HCT116 (cell line): ENCODE data around the gene GRM3. TPM values are rescaled to one million over a fixed set of nuclear protein-coding genes. Genes with fewer than 3 reads are reported as not detected.

Source experiments
- ATAC-seq: fragments of 200-7000 bp; cut with Tn5 transposase; 2 replicates; pipeline ENCODE4 v1.9.1; 2020; ENCODE audit warnings: mild to moderate bottlenecking, moderate library complexity
- BruUV-seq: library from RNA; stranded (reverse); fragments of 400-500 nt; replicated peaks from 2 replicates; lab custom pipeline; 2021; lab: Mats Ljungman, UMichigan
- CTCF ChIA-PET: fragments of 300-600 bp; sonication (Branson Sonifier 250); formaldehyde crosslinking; loops from one replicate; lab custom pipeline; 2021; ENCODE audit warnings: antibody characterized with exemption; lab: Charles Lee
- POLR2A ChIA-PET: fragments of 300-600, 350-600 bp; sonication (Branson Sonifier 250); formaldehyde crosslinking; loops from one replicate; lab custom pipeline; 2021; ENCODE audit warnings: antibody characterized with exemption; lab: Charles Lee
- RAD21 ChIA-PET, 2 experiments: fragments of 300-600 bp; sonication (Branson Sonifier 250); formaldehyde crosslinking; loops; one replicate each; lab custom pipeline; 2023; ENCODE audit warnings: low total read pairs in 2 of 2; ENCODE audit not compliant: uncharacterized antibody in 2 of 2, unreplicated experiment in 2 of 2, low non-redundant PET in 1 of 2; lab: Charles Lee
- DNase-seq: peaks from one replicate; pipeline ENCODE4 v3.0.0-alpha.2; 2010; ENCODE audit warnings: low read depth, low spot score
- H2AFZ ChIP-seq: fragments of 200-600 bp; shearing (Covaris generic), sonication (generic); 2 replicates; pipeline ENCODE4 v1.6.1; 2017; ENCODE audit warnings: low read depth, mixed run types, mixed read lengths, antibody characterized with exemption, low read length; ENCODE audit not compliant: poor library complexity, severe bottlenecking
- H3K27ac ChIP-seq: 2 replicates; pipeline ENCODE4 v1.5.1; 2012; ENCODE audit warnings: low read depth, low read length
- H3K27me3 ChIP-seq: fragments of 200-600 bp; sonication (generic); 2 replicates; pipeline ENCODE4 v1.6.1; 2016; ENCODE audit warnings: mixed run types, low read length, mixed read lengths; ENCODE audit not compliant: insufficient read depth
- H3K36me3 ChIP-seq, 2 experiments: fragments of 200-500 bp in 1 of 2; fragments of 200-600 bp in 1 of 2; sonication (Bioruptor generic) in 1 of 2; sonication (generic) in 1 of 2; 2 replicates each; pipeline versions ENCODE4 v1.5.1 to v1.6.1; 2014 to 2016; ENCODE audit warnings: low read length in 2 of 2, inconsistent platforms in 1 of 2, mixed read lengths in 1 of 2, mixed run types in 1 of 2; ENCODE audit not compliant: insufficient read depth in 2 of 2, control insufficient read depth in 1 of 2
- H3K4me1 ChIP-seq, 2 experiments: fragments of 200-600 bp in 1 of 2; sonication (generic) in 1 of 2; 2 replicates each; pipeline versions ENCODE4 v1.5.1 to v1.6.1; 2012 to 2017; ENCODE audit warnings: low read length in 2 of 2, inconsistent platforms in 1 of 2, mild to moderate bottlenecking in 1 of 2, mixed read lengths in 1 of 2, mixed run types in 1 of 2, moderate library complexity in 1 of 2; ENCODE audit not compliant: insufficient read depth in 2 of 2, control insufficient read depth in 1 of 2
- H3K4me2 ChIP-seq: fragments of 200-600 bp; sonication (generic); 2 replicates; pipeline ENCODE4 v1.6.1; 2017; ENCODE audit warnings: mixed run types, low read length, mixed read lengths
- H3K4me3 ChIP-seq, 2 experiments: fragments of 200-600 bp in 1 of 2; sonication (generic) in 1 of 2; replicated peaks in 1 of 2; 2 replicates each; pipeline ENCODE4 v1.5.1; 2011 to 2016; ENCODE audit warnings: low read length in 2 of 2, control low read depth in 1 of 2, low read depth in 1 of 2, mild to moderate bottlenecking in 1 of 2, mixed read lengths in 1 of 2, mixed run types in 1 of 2
- H3K79me2 ChIP-seq: fragments of 200-600 bp; sonication (generic); 2 replicates; pipeline ENCODE4 v1.6.1; 2017; ENCODE audit warnings: mild to moderate bottlenecking, mixed run types, low read length, moderate library complexity, mixed read lengths; ENCODE audit not compliant: insufficient read depth
- H3K9ac ChIP-seq: fragments of 200-600 bp; sonication (generic); 2 replicates; pipeline ENCODE4 v1.6.1; 2016; ENCODE audit warnings: low read length, mixed read lengths
- H3K9me2 ChIP-seq: fragments of 200-600 bp; sonication (generic), shearing (Covaris generic); 2 replicates; pipeline ENCODE4 v1.6.1; 2017; ENCODE audit warnings: mixed run types, mild to moderate bottlenecking, moderate library complexity; ENCODE audit not compliant: insufficient read depth
- H3K9me3 ChIP-seq, 2 experiments: fragments of 200-500 bp in 1 of 2; fragments of 200-600 bp in 1 of 2; sonication (Bioruptor generic) in 1 of 2; sonication (generic) in 1 of 2; 2 replicates each; pipeline ENCODE4 v1.6.1; 2014 to 2017; ENCODE audit warnings: low read length in 2 of 2, mixed read lengths in 2 of 2, inconsistent platforms in 1 of 2, low read depth in 1 of 2, mild to moderate bottlenecking in 1 of 2, mixed run types in 1 of 2, moderate library complexity in 1 of 2; ENCODE audit not compliant: control insufficient read depth in 1 of 2, insufficient read depth in 1 of 2
- H4K20me1 ChIP-seq: fragments of 200-600 bp; sonication (generic), shearing (Covaris generic); 2 replicates; pipeline ENCODE4 v1.6.1; 2017; ENCODE audit warnings: mixed run types, mild to moderate bottlenecking, moderate library complexity; ENCODE audit not compliant: insufficient read depth
- ATF3 ChIP-seq: IDR thresholded peaks from 2 replicates; pipeline ENCODE4 v1.6.1; 2012
- TCF7L2 ChIP-seq: IDR thresholded peaks from 2 replicates; pipeline ENCODE4 v1.7.0; 2011; ENCODE audit warnings: borderline replicate concordance, inconsistent platforms; ENCODE audit not compliant: insufficient read depth, insufficient read length; ENCODE audit errors: extremely low read depth
- intact Hi-C: fragments of 100-400 bp; cut with micrococcal nuclease; formaldehyde crosslinking; loops from 2 replicates; pipeline ENCODE4 v1.10.0; 2022
- total RNA-seq: library from RNA; stranded (reverse); gene quantifications from one replicate; pipeline ENCODE4 v1.2.1, GENCODE V29; 2021; ENCODE audit not compliant: unreplicated experiment
- TF ChIP-seq, protein P1 (sequence below), 3 experiments: fragments of 200-600 bp in 1 of 3; sonication (generic) in 1 of 3; IDR thresholded peaks in 2 of 3; conservative IDR thresholded peaks in 1 of 3; 2 replicates each; pipeline ENCODE4 v1.5.1; 2012 to 2017; ENCODE audit warnings: low read depth in 2 of 3, low read length in 2 of 3, antibody characterized with exemption in 1 of 3, borderline replicate concordance in 1 of 3, control low read depth in 1 of 3, mild to moderate bottlenecking in 1 of 3, mixed read lengths in 1 of 3, mixed run types in 1 of 3, moderate library complexity in 1 of 3; ENCODE audit not compliant: insufficient read depth in 1 of 3

GRM3 gene
- total RNA-seq, 1 experiment from 2014 or later: not detected

- TF ChIP-seq, protein P1, sequence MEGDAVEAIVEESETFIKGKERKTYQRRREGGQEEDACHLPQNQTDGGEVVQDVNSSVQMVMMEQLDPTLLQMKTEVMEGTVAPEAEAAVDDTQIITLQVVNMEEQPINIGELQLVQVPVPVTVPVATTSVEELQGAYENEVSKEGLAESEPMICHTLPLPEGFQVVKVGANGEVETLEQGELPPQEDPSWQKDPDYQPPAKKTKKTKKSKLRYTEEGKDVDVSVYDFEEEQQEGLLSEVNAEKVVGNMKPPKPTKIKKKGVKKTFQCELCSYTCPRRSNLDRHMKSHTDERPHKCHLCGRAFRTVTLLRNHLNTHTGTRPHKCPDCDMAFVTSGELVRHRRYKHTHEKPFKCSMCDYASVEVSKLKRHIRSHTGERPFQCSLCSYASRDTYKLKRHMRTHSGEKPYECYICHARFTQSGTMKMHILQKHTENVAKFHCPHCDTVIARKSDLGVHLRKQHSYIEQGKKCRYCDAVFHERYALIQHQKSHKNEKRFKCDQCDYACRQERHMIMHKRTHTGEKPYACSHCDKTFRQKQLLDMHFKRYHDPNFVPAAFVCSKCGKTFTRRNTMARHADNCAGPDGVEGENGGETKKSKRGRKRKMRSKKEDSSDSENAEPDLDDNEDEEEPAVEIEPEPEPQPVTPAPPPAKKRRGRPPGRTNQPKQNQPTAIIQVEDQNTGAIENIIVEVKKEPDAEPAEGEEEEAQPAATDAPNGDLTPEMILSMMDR (IDR thresholded peaks at IDR 0.05 in 2 of 3, conservative IDR thresholded peaks at IDR 0.05 in 1 of 3; ENCODE audit: borderline replicate concordance in 1 of 3, insufficient read depth in 1 of 3, low read depth in 2 of 3, low read length in 2 of 3): no peak
These were observed at the start of gene GRM3 (continued) for GRCh38 chr7:86643561-86644281.

DNA sequence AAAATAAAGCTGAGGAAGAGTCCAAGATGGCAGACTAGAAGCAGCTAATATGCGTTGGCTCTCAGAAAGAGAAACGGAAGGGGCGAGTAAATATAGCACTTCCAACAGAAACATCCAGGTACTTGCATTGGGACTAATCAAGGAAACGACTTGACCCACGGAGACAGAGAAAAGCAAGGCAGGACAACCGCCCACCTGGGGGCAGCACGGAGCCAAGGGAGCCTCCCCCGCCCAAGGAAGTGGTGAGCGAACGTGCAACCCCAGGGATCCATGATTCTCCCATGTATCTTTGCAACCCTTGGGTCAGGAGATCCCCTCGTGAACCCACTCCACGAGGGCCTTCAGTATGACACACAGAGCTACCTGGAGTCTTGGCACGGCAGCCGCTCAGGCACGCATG lies 45.4 kb upstream of the GRM3 start:
- H3K4me1 ChIP-seq: no peaks in the 10 kb centered on the region
- H3K4me2 ChIP-seq: no peak overlapping the region
- TF ChIP-seq, protein P1 (IDR thresholded peaks at IDR 0.05 in 2 of 3, conservative IDR thresholded peaks at IDR 0.05 in 1 of 3; ENCODE audit: borderline replicate concordance in 1 of 3, insufficient read depth in 1 of 3, low read depth in 2 of 3, low read length in 2 of 3): peak in 2 of 3 experiments; percentile 31 to 58; a peak in 3 of 6 replicates
- TF ChIP-seq TCF7L2 (no peak), ATF3 (no peak)
- H3K36me3 ChIP-seq: no peaks in the 10 kb centered on the region
- ATAC-seq (peak; percentile 77), DNase-seq (no peak)
- no peak overlapping the region for H2AFZ ChIP-seq
- H3K27me3 ChIP-seq: no peaks in the 10 kb centered on the region
- RAD21 ChIA-PET: no interaction called here
- BruUV-seq: no TSS peak
- H3K79me2 ChIP-seq: no peaks in the 10 kb centered on the region
- H3K9ac ChIP-seq: no peak overlapping the region
- H4K20me1 ChIP-seq: no peaks in the 10 kb centered on the region
- no peak overlapping the region for H3K27ac ChIP-seq
- CTCF ChIA-PET: no interaction called here
- POLR2A ChIA-PET: no interaction called here
- H3K9me2 ChIP-seq: no peaks in the 10 kb centered on the region
- no peak overlapping the region for H3K4me3 ChIP-seq
- intact Hi-C loops: no loop called here
- H3K9me3 ChIP-seq: no peaks in the 10 kb centered on the region
